Measurements from ENCODE around the gene GABRA6.
"Not testable (repeated sequence)": the region's sequence is repeated elsewhere in the genome, so short reads cannot be mapped to it uniquely, and the experiment has no call there.

Gene GABRA6

DNA sequence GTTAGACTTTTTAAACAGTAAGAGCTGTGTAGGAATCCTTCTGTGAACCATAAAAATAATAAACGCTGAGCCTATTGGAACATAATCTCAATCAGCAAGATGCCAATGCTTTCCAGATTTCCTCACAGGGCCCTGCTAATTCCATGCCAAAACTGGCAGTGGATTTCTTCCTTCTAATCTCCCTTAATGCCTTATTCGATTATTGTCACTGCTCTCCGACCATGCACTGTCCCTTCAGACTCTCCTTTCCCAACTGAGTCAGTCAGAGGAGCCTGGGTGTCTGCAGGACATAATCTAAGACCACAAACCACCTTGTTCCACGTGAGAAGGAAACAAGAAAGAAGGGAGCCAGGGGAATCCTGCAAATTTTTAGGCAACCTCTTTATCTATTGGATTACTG is at the start of gene GABRA6:
TSS of gene GABRA6 (plus strand) at position 261 of the 400 bp plus-strand sequence. CDS start 269 bp downstream, outside the sequence.
- DNase-seq (ENCODE audit: low read depth, low spot score): no peak

DNA sequence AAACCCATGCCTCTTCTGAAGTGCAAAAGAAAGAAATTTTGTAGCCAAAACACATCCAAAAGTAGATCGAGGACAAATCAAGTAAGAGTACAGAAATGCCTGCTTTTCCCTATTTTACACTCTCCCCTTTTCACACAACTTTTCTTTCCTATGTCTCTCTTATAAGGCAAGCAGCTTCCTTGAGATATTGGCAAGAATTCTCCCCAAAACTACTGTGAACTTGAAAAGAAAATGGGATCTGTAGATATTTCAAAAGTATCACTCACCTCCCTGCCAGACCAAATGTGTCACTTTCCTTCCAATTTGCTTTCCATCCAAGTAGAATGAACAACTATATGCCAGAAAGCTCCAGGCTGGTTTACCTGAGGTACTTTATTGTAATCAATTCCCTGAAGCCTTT is 47.9 kb upstream of the GABRA6 start:
- DNase-seq (ENCODE audit: low read depth, low spot score): no peak

DNA sequence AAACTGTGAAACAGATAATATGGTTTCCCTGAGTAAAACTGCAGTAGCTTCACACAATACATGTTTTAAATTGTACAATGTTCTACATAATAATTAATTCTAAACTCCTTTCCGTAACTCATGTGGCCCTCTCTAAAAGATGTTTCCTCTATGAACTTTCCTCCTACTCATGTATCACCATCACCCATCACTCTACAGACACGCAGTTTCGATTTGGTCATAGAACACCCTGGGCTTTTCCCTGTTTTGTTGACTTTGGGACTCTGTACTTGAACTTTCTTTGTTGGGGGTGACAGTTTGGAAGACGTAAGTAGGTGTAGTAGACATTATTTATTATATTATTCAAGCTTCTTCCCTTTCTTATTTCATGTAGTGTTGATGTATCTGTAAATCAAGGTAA is 44.1 kb upstream of the GABRA6 start:
- DNase-seq (ENCODE audit: low read depth, low spot score): no peak

DNA sequence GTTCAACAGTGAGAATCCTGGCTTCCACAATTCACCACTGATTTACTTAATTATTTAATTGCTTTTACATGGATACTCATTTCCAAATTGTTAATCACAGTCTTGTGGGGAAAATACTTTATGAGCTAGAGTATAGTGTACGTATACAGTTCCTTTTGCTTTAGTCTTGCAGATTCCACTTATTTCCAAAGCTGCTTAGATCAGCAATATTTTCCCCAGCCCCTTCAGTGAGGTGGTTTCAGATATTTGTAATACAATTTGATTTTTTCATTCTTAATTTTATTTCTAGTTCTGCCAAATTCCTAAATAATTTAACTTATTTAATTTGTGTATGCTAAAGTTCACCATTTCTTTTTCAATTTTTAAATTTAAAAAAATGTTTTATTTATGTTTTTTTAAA is 40.3 kb upstream of the GABRA6 start:
- DNase-seq (ENCODE audit: low read depth, low spot score): no peak

DNA sequence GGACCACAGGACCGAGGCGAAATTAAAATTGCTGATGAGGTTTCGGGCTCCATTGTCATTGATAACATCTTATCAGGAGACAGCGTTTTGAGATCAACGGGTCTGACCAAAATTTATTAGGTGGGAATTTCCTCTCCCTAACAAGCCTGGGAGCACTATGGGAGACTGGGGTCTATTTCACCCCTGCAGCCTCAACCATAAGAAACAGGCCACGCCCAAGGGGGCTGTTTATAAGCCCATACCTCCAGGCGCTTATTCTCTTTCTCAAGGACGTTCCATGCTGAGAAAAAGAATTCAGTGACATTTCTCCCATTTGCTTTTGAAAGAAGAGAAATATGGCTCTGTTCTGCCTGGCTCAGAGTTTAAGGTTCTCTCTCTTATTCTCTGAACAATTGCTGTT is 33.6 kb upstream of the GABRA6 start:
- DNase-seq (ENCODE audit: low read depth, low spot score): not testable (repeated sequence)

DNA sequence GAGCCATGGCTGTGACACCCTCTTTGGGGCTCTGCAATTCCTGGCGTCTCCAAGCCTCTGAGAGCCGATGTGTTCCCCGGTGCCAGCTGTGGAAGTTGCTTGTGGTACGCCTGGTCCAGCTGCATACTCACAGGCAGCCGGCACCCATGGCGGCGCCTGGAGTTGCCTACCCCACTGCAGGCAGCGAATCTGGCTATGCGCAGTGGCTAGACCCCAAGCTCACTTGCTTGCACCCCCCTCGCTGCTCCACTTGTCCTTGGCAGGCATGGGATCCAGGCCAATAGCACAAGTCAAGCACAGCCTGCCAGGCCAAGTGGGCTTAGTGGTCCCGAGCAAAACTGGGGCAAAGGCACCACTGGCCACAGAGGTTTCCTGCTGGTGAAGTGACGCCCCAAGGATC is 24.7 kb upstream of the GABRA6 start:
- DNase-seq (ENCODE audit: low read depth, low spot score): no peak

DNA sequence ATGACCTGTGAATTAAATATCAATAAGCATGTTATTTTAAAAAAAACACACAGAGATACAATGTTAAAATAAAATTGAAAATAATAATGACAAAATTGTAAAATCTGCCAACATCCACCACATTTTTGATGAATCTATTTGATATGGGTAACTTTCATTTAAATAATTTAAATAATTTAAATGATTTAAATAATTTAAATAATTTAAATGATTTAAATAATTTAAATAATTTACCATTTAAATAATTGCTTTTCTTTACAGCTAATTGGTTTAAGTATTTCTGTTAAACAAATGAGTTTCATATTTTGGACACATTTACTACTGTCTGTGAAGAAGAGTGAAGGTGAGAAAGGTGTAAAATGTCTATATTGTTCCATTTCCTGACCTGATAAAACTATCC is 22.1 kb upstream of the GABRA6 start:
- DNase-seq (ENCODE audit: low read depth, low spot score): no peak

DNA sequence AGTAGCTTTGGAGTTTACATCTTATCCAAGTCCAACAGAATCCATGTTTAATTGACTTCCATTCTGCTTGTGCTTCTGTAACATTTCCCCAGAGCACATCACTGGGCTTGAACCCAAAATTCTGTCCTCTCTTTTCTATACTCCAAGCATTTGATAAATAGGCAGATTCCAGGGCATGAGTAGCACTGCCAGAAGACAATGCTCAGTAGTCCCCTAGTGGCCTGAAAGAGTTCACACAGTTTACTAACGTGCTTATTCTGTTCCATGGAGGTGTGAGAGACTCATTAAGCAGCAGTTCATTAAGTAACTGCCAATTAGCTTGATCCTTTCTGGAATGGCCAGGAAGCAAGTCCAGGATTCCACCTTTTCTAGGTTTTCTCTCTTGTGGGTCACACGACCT is 9.4 kb upstream of the GABRA6 start:
- no peak for DNase-seq (ENCODE audit: low read depth, low spot score)

DNA sequence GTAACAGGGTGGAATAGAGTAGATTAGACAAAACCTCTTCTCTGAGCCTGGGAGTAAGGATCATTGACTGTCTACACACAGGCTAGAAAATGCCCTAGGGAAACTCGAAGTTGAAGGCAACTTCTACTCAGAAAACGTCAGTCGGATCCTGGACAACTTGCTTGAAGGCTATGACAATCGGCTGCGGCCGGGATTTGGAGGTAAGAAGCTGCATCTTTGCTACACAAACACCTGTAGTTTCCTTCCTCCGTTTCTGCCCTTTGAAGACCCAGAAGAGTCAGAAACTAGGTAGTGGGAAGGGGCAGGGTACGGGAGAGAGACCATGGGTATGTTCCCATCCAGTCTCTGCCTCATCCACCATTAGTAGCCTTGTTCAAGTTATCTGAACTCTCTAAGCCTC is 628 bp downstream of the GABRA6 start:
- no peak for DNase-seq (ENCODE audit: low read depth, low spot score)

DNA sequence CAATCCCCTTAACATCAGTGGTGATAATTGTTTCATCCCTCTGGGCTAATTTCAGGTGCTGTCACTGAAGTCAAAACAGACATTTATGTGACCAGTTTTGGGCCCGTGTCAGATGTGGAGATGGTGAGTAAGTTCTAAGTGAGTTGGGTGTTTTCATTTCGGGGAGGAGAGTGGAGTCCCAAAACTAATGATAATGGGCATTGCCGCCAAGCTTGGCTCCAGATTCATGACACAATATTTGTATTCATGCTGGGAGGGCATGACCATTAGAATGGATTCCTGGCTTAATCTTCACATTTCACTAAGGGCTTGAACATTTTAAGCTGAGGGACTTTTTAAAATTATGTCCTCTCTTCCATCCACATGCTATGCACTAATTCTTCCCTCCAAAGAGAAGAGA is 1.4 kb downstream of the GABRA6 start:
- DNase-seq (ENCODE audit: low read depth, low spot score): no peak

DNA sequence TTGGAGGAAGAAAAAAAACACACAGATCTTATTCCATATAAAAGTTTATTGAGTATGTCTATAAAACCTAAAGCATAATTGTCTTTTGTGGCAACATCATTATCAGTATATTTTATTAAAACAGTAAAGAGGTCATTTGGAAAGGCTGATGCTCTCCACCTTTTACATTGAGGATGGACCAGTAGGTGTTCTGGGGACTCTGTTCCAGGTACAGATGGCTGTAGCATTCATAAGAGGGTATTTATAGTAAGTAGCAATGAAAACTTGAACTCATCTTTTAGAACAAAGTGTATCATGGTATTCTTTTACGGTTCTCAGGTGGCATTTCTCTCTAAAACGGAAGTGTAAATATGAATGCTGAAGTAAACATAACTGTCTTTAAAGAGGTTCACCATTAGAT is 1.8 kb downstream of the GABRA6 start:
- DNase-seq (ENCODE audit: low read depth, low spot score): no peak

DNA sequence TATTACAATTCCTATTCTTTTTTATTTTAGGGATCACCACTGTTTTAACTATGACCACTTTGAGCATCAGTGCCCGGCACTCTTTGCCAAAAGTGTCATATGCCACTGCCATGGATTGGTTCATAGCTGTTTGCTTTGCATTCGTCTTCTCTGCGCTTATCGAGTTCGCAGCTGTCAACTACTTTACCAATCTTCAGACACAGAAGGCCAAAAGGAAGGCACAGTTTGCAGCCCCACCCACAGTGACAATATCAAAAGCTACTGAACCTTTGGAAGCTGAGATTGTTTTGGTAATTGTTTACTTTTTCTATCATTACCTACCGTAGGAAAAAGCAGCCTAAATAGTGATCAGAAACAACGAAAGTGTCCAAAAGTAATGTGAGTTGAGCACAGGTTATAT is 6.4 kb downstream of the GABRA6 start:
- DNase-seq (ENCODE audit: low read depth, low spot score): no peak

DNA sequence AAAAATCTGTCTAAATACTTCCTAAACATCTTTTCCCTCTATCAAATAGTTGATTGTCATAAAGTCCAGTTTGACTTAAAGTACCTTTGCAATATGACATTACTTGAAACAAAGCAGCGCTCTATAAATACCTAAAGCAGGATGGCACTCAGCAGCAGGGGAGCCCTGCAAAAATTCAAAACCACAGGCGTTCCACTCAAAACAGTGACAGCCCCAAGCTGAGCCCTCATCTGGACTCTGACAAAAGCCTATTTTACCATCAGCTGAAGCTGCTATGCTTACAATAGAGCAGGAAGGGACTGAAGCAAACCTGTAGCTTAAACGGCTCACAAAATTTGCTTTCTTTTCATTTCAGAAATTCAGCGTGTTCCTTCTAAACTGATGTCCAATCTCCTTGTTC is 11.5 kb downstream of the GABRA6 start:
- no peak for DNase-seq (ENCODE audit: low read depth, low spot score)

DNA sequence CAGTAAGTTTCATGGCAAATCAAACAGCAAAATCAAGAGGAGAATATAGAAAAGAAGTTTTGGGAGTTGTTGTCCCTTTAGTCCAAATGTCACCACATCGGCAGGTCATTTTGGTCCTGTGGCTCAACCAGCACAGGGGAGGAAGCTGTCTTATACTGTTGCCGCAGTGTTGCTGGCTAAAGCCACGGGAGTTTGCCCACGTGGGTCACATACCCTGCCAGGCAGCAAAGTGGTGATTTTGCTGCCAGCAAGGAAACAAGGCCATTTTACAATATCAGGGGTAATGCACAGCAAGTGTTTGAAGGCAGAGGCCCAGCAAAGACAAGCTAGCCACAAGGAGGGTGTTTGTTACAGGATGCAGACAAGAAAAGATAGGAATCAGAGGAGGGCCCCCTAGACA is 14.5 kb downstream of the GABRA6 start:
- no peak for DNase-seq (ENCODE audit: low read depth, low spot score)

DNA sequence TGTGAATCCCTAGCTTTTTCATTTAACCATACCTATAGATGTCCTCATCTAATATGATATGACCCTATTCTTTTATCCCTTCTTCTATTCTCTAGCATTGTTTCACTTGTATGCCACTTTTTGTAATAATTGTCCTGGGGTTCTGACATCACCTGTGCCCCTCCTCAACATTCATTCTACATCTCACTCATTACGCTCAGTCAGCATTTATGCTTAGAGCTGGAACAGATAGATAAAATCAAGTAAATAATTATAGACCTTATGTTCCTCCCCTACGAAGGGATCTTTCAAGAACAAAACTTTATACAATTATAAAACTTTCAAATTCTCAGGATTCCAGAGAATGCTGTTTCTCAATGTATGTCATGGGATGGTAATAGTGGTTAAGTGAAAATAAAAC is 18.0 kb downstream of the GABRA6 start:
- DNase-seq (ENCODE audit: low read depth, low spot score): no peak

DNA sequence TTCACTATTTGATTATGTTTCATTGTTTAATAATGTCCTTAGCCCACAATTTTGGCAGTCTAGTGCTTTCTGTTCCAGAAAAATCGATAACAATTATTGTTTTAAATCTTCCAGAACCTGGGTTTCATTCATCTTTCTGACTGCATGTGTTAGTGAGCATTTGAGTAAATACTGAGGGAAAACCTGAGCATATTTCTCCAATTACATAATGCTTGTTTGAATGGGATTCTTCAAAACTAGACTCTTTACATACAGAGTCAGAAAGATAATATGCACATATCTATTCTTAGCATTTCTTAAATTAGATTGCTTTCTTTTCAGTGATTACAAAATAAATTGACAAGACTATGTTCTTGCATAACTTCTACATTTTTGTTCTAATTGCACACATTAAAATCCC is 21.9 kb downstream of the GABRA6 start:
- no peak for DNase-seq (ENCODE audit: low read depth, low spot score)

DNA sequence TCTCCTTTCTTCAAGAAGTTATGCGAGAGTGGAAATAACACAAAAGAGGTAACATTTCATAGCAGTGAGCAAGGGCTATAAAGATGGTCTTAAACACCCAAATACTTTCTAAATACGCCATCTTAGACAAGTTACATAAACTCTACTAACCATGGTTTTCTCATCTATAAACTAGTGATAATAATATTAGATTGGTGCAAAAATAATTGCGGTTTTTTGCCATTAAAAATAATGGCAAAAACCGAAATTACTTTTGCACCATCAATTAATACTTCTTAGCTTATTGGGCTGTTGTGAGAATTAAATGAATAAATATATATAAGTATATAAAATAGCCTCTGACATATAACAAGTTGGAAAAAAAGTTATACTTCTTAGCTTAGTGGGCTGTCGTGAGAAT is 23.7 kb downstream of the GABRA6 start:
- no peak for DNase-seq (ENCODE audit: low read depth, low spot score)

DNA sequence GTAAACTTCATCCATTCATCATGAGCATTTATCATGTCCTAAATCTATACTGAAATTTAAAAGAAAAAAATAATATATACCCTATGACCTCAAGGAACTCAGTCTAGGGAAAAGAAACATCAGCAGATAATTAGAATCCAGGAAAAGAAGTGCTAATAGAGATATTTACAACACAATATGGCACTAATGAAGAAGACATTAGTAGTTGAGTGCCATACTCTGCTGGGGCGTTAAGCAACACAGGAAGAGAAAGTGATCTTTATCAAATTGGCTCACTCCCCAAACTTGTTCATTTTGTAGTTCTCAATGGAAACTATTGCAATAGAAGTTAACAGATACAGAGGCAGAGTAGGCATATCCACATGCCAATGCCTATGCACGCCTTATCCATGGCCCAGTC is 27.5 kb downstream of the GABRA6 start:
- DNase-seq (ENCODE audit: low read depth, low spot score): no peak

DNA sequence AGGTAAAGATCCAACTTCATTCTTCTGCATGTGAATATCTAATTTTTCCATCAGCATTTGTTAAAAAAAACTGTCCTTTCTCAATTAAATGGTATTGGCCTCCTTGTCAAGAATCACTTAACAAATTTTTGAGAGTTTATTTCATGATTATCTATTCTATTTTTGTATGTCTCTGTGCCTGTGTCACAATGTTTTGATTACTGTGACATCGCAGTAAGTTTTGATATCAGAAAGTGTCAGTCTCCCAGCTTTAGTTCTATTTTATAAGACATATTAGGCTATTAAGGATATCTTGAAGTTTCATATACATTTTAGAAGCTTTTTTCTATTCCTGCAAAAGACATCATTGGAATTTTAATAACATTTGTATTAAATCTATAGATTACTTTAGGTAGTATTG is 33.6 kb downstream of the GABRA6 start:
- no peak for DNase-seq (ENCODE audit: low read depth, low spot score)

DNA sequence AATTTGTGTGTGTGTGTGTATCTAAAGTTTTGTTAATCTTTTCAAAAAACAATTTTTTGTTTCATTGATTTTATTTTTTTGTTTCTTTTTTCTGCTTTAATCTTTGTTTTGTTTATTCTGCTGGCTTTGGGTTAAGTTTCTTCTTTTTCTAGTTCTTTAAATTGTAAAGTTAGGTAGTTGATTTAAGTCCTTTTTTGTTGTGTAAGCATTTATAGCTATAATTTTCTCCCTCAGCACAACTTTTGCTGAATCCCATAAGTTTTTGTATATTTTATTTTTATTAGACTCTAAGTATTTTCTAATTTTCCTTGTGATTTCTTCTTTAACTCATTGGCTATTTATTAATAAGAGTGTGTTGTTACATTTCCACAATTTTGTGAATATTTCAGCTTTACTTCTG is 34.9 kb downstream of the GABRA6 start:
- no peak for DNase-seq (ENCODE audit: low read depth, low spot score)

DNA sequence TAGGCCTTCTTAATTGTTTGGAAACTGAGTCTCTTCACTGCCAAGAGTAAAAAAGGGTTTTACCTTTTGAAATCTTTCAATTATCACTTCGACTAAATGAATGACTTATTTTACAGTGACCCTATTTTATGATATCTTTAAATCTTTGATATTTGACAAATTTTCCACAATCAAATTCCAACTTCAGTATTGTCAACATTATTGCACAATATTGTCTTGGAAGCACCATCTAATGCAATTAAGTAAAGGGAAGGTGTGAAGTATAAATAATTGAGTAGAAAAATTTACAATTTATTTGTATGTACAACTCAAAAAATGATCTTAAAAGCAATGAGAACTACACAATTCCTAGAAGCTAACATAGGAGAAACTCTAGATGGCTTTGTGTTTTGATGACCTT is 49.2 kb downstream of the GABRA6 start:
- no peak for DNase-seq (ENCODE audit: low read depth, low spot score)

DNA sequence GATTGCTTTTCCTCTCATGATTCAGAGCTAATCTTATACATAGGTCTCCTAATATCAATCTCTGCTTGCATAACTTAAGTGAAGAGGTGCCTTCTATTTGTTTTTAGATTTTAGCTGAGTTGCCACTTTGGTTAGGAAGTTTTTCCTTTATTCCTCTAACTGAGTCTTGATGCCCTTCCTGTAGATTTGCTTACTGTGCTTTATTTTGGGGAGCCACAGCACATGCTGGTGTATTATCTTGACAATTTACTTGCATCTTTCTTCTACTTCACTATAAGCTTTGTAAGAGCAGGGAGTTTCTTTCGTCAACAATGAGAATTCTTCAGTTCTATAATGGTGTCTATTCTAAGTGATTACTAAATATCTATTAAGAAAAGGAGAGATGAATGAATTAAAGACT is 54.9 kb downstream of the GABRA6 start:
- no peak for DNase-seq (ENCODE audit: low read depth, low spot score)

DNA sequence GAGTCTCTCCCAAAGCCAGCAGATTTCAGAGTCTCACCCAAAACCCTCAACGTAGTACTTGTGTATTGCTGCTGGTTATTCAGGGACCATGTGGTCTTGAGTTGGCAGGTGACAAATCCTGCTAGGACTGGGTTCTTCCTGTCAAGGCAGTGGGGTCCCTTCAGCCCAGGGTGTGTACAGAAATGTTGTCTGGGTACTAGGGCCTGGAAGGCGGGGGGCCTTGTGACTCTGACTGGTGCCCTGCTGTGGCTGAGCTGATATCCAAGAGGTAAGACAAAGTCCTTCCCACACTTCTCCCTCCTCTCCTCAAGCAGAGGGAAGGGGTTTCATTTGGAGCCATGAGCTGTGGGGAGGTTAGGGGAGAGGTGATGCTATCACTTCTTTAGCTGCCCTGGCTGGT is 58.8 kb downstream of the GABRA6 start:
- no peak for DNase-seq (ENCODE audit: low read depth, low spot score)

DNA sequence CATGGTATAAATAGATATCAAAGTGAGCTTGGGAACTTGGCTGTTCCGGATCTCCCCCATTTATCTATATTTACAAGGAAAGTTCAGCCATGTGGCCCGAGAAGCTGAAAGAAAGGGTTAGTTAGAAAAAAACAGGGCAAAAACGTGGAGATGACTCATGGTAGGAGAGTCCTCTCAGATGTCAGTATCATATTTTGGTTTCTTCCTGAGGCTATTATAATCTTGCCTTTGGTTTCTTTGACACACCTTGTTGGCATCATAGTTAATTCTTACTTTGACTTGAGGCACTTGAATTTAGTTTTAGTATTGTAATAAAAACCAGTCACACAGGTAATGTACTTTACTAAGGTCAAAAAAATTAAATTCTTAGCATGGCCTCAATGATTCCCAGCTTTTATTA is 59.9 kb downstream of the GABRA6 start:
- no peak for DNase-seq (ENCODE audit: low read depth, low spot score)

DNA sequence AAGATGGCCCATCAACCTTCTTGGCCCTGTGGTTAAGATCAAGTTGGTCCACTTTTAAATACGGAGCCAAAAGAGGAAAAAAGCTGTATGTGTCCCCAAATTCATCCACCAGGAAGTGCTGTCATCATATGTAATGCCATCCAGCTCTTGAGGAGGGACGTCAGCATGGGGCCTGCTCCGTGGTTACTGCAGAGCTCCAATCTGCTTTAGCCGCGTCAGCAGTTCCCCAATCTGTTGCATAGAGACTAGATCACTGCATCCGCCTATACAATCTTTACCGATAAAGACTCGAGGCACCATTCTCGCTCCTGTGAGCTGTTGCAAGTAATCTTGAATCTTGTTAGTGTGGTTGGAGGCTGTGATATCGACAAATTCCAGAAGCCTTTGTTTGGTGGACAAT is 65.7 kb downstream of the GABRA6 start:
- no peak for DNase-seq (ENCODE audit: low read depth, low spot score)

All from activated CD4-positive, CD25-positive, alpha-beta regulatory T cell treated with anti-CD3 and anti-CD28 coated beads, Interleukin-2, amount 50 U/mL, for 16 hours (primary cell).